CD14-positive monocyte (primary cell): ENCODE data around the gene PRCP. TPM values are rescaled to one million over a fixed set of nuclear protein-coding genes. Genes with fewer than 3 reads are reported as not detected.

Experiments
- DNase-seq, 3 donors: peaks; one replicate each; pipeline ENCODE4 v3.0.0-alpha.2; 2011 to 2022
- H2AFZ ChIP-seq: 2 replicates; pipeline ENCODE4 v1.6.0; 2012; ENCODE audit warnings: mild to moderate bottlenecking, low read depth, low read length, inconsistent platforms; ENCODE audit not compliant: insufficient read depth, poor library complexity, severe bottlenecking
- H3K27ac ChIP-seq, 2 donors: 1 replicate in 1 of 2; 2 replicates in 1 of 2; pipeline ENCODE4 v1.5.1; 2012 to 2013; ENCODE audit warnings: low read length in 2 of 2, control low read depth in 1 of 2, inconsistent platforms in 1 of 2, low read depth in 1 of 2, mild to moderate bottlenecking in 1 of 2
- H3K27me3 ChIP-seq, 2 donors: one replicate each; pipeline versions ENCODE4 v1.6.0 to v1.6.1; 2011 to 2013; ENCODE audit warnings: low read length in 2 of 2; ENCODE audit not compliant: control insufficient read depth in 2 of 2, insufficient read depth in 2 of 2
- H3K36me3 ChIP-seq, 2 donors: replicated peaks in 1 of 2; 1 replicate in 1 of 2; 2 replicates in 1 of 2; pipeline versions ENCODE4 v1.5.1 to v1.6.1; 2012 to 2013; ENCODE audit warnings: low read length in 2 of 2, control low read depth in 1 of 2, inconsistent platforms in 1 of 2, mild to moderate bottlenecking in 1 of 2; ENCODE audit not compliant: insufficient read depth in 2 of 2, control insufficient read depth in 1 of 2
- H3K4me1 ChIP-seq, 2 donors: 1 replicate in 1 of 2; 2 replicates in 1 of 2; pipeline versions ENCODE4 v1.5.1 to v1.6.1; 2012 to 2013; ENCODE audit warnings: low read length in 2 of 2, control low read depth in 1 of 2, inconsistent platforms in 1 of 2, mild to moderate bottlenecking in 1 of 2, moderate library complexity in 1 of 2; ENCODE audit not compliant: insufficient read depth in 2 of 2, control insufficient read depth in 1 of 2
- H3K4me2 ChIP-seq: replicated peaks from 2 replicates; pipeline ENCODE3; 2012; ENCODE audit warnings: low read length, moderate library complexity, mild to moderate bottlenecking; ENCODE audit not compliant: poor library complexity, severe bottlenecking; ENCODE audit errors: extremely low read depth
- H3K4me3 ChIP-seq, 3 experiments: fragments of 200-600 bp in 1 of 3; sonication (generic) in 1 of 3; replicated peaks in 1 of 3; 1 replicate in 2 of 3; 2 replicates in 1 of 3; pipeline ENCODE4 v1.5.1; 2011 to 2013; ENCODE audit warnings: low read length in 3 of 3, mild to moderate bottlenecking in 3 of 3, control low read depth in 2 of 3, low read depth in 2 of 3, inconsistent platforms in 1 of 3, moderate library complexity in 1 of 3
- H3K79me2 ChIP-seq: 2 replicates; pipeline ENCODE4 v1.6.0; 2012; ENCODE audit warnings: mild to moderate bottlenecking, control low read depth, inconsistent platforms, low read length, moderate library complexity; ENCODE audit not compliant: insufficient read depth
- H3K9ac ChIP-seq: 2 replicates; pipeline ENCODE4 v1.6.0; 2017; ENCODE audit warnings: low read length, mild to moderate bottlenecking; ENCODE audit not compliant: insufficient read depth, poor library complexity, severe bottlenecking
- H3K9me3 ChIP-seq, 2 donors: replicated peaks in 1 of 2; 1 replicate in 1 of 2; 2 replicates in 1 of 2; pipeline versions ENCODE4 v1.5.1 to v1.6.1; 2012 to 2013; ENCODE audit warnings: low read length in 2 of 2, control low read depth in 1 of 2; ENCODE audit not compliant: control insufficient read depth in 1 of 2, insufficient read depth in 1 of 2
- H4K20me1 ChIP-seq: 2 replicates; pipeline ENCODE4 v1.6.0; 2012; ENCODE audit warnings: mild to moderate bottlenecking, low read length, control low read depth, moderate library complexity; ENCODE audit not compliant: insufficient read depth
- H3K27ac Mint-ChIP-seq, 7 donors: one replicate each; pipeline ENCODE4 v1.8.0; 2020; ENCODE audit warnings: mild to moderate bottlenecking in 7 of 7, mixed read lengths in 7 of 7, moderate library complexity in 6 of 7, inconsistent platforms in 2 of 7
- H3K27me3 Mint-ChIP-seq, 3 donors: one replicate each; pipeline ENCODE4 v1.8.0; 2021 to 2022; ENCODE audit warnings: low read depth in 3 of 3, mild to moderate bottlenecking in 3 of 3, mixed read lengths in 3 of 3, moderate library complexity in 3 of 3, inconsistent platforms in 1 of 3
- H3K36me3 Mint-ChIP-seq, 2 donors: one replicate each; pipeline ENCODE4 v1.8.0; 2020; ENCODE audit warnings: mixed read lengths in 2 of 2, inconsistent platforms in 1 of 2, mild to moderate bottlenecking in 1 of 2
- H3K4me1 Mint-ChIP-seq: one replicate; pipeline ENCODE4 v1.8.0; 2020; ENCODE audit warnings: mild to moderate bottlenecking, mixed read lengths
- H3K4me3 Mint-ChIP-seq, 2 donors: one replicate each; pipeline ENCODE4 v1.8.0; 2020; ENCODE audit warnings: mild to moderate bottlenecking in 2 of 2, mixed read lengths in 2 of 2, moderate library complexity in 1 of 2
- H3K9me3 Mint-ChIP-seq, 7 donors: one replicate each; pipeline ENCODE4 v1.8.0; 2020 to 2022; ENCODE audit warnings: mixed read lengths in 7 of 7, mild to moderate bottlenecking in 6 of 7, moderate library complexity in 6 of 7, inconsistent platforms in 2 of 7
- WGBS: methylation state at CpG from one replicate; pipeline ENCODE4 v1.1.5; 2013; ENCODE audit warnings: missing lambda C conversion rate; ENCODE audit not compliant: insufficient coverage; 5-methylcytosine and 5-hydroxymethylcytosine counted together
- intact Hi-C, 2 donors: fragments of 100-400 bp; cut with micrococcal nuclease; formaldehyde crosslinking; loops; one replicate each; pipeline versions ENCODE4 v1.15.0 to v1.15.1; 2023
- polyA plus RNA-seq, 3 donors: library from polyadenylated mRNA; depleted of rRNA in 1 of 3; unstranded in 2 of 3; stranded (reverse) in 1 of 3; fragments of 300-500 nt in 2 of 3; fragments of >200 nt in 1 of 3; fragmentation: Illumina TruSeq in 2 of 3; gene quantifications; 1 replicate in 2 of 3; 2 replicates in 1 of 3; pipeline ENCODE4 v1.2.3, GENCODE V29; 2012 to 2021
- TF ChIP-seq, protein P1 (sequence below): fragments of 200-600 bp; IDR thresholded peaks from one replicate; pipeline ENCODE4 v1.8.0; 2022; ENCODE audit warnings: antibody characterized with exemption, mild to moderate bottlenecking

Gene PRCP
- polyA plus RNA-seq, 3 donors, result 68.0 to 228 (median 186) TPM

DNA sequence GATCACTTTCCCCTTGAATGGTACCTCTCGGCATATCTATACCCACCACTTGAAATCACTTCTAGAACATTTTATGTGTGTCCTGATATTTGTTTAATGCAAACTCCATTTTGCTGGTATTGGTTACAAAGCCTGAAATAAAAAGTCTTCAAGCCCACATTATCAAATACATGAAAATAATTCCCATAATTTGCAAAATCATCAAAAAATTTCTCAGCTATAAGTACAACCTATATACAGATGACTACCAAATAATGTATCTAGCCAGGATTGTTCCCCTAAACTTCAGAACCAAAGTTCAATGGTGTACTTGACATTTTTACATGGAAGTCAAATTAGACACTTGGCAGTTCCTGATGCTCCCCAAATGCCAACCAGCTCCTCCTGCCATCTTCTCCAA, 71.8 kb downstream of the PRCP start:
- H4K20me1 ChIP-seq, result no peaks in the 10 kb centered on the region
- WGBS, result no CpG with 5 or more reads among the region's 1 CpG
- Mint-ChIP-seq H3K27ac (no peak overlapping the region), H3K9me3 (no peaks in the 10 kb centered on the region), H3K36me3 (peaks cover 40 to 49% of the 10 kb centered on the region in 2 donors), H3K4me1 (peaks cover 6% of the 10 kb centered on the region), H3K27me3 (no peaks in the 10 kb centered on the region), H3K4me3 (no peak overlapping the region)
- H3K36me3 ChIP-seq, result peaks cover 11 to 27% of the 10 kb centered on the region in 2 donors
- H3K9me3 ChIP-seq, result no peaks in the 10 kb centered on the region
- no peaks in the 10 kb centered on the region for H3K79me2 ChIP-seq
- H2AFZ ChIP-seq, result no peak overlapping the region
- H3K9ac ChIP-seq, result no peak overlapping the region
- H3K4me3 ChIP-seq, result no peak overlapping the region
- no peaks in the 10 kb centered on the region for H3K4me1 ChIP-seq
- intact Hi-C loops, result no loop called here
- TF ChIP-seq, protein P1, sequence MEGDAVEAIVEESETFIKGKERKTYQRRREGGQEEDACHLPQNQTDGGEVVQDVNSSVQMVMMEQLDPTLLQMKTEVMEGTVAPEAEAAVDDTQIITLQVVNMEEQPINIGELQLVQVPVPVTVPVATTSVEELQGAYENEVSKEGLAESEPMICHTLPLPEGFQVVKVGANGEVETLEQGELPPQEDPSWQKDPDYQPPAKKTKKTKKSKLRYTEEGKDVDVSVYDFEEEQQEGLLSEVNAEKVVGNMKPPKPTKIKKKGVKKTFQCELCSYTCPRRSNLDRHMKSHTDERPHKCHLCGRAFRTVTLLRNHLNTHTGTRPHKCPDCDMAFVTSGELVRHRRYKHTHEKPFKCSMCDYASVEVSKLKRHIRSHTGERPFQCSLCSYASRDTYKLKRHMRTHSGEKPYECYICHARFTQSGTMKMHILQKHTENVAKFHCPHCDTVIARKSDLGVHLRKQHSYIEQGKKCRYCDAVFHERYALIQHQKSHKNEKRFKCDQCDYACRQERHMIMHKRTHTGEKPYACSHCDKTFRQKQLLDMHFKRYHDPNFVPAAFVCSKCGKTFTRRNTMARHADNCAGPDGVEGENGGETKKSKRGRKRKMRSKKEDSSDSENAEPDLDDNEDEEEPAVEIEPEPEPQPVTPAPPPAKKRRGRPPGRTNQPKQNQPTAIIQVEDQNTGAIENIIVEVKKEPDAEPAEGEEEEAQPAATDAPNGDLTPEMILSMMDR, result no peak
- no peak for DNase-seq
- no peak overlapping the region for H3K4me2 ChIP-seq
- H3K27ac ChIP-seq, result no peak overlapping the region
- H3K27me3 ChIP-seq, result no peaks in the 10 kb centered on the region

DNA sequence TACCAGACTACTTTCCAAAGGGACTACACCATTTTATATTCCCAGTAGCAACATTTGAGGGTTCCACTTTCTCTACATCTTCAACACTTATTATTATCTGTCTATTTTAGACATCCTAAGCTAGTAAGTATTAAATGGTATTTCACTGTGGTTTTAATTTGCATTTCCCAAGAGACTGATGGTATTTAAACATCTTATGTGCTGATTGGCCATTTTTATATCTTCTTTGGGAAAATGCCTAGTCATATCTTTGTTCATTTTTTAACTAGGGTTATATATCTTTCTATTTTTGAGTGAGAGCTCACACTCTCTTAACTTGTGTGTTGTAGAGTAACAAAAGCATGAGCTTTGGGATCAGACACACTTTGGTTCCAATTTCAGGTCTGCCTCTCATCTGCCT, 73.7 kb downstream of the PRCP start:
- Mint-ChIP-seq H3K27ac (no peak overlapping the region), H3K36me3 (peaks cover 33 to 41% of the 10 kb centered on the region in 2 donors), H3K27me3 (no peaks in the 10 kb centered on the region), H3K4me1 (peaks cover 6% of the 10 kb centered on the region), H3K9me3 (no peaks in the 10 kb centered on the region), H3K4me3 (no peak overlapping the region)
- H3K27me3 ChIP-seq, result no peaks in the 10 kb centered on the region
- no peaks in the 10 kb centered on the region for H3K9me3 ChIP-seq
- intact Hi-C loops, result no loop called here
- no peaks in the 10 kb centered on the region for H4K20me1 ChIP-seq
- no peaks in the 10 kb centered on the region for H3K4me1 ChIP-seq
- no peak for DNase-seq
- H2AFZ ChIP-seq, result no peak overlapping the region
- no peak overlapping the region for H3K4me3 ChIP-seq
- no peaks in the 10 kb centered on the region for H3K79me2 ChIP-seq
- H3K9ac ChIP-seq, result no peak overlapping the region
- TF ChIP-seq, protein P1, result no peak
- H3K4me2 ChIP-seq, result no peak overlapping the region
- H3K27ac ChIP-seq, result no peak overlapping the region
- H3K36me3 ChIP-seq, result peaks cover 14 to 21% of the 10 kb centered on the region in 2 donors
